Breast epithelium (tissue), 4 donors: Measurements from ENCODE around the gene METTL9. TPM values are rescaled to one million over a fixed set of nuclear protein-coding genes. Genes with fewer than 3 reads are reported as not detected.

ENCODE experiments used
- DNase-seq, 2 donors: peaks; one replicate each; pipeline ENCODE4 v3.0.0-alpha.2; 2019; ENCODE audit warnings: low spot score in 2 of 2
- H3K27ac ChIP-seq, 2 donors: fragments of 200-600 bp; sonication (generic) in 1 of 2; one replicate each; pipeline ENCODE4 v1.5.1; 2016 to 2019; ENCODE audit warnings: mild to moderate bottlenecking in 1 of 2
- H3K27me3 ChIP-seq, 2 donors: fragments of 200-600 bp; sonication (generic) in 1 of 2; one replicate each; pipeline versions ENCODE4 v1.5.1 to v1.6.0; 2017 to 2019; ENCODE audit warnings: control low read depth in 1 of 2, mild to moderate bottlenecking in 1 of 2
- H3K36me3 ChIP-seq: fragments of 200-600 bp; one replicate; pipeline ENCODE4 v1.5.1; 2019
- H3K4me1 ChIP-seq, 2 donors: fragments of 200-600 bp; sonication (generic); one replicate each; pipeline ENCODE4 v1.5.1; 2016 to 2019; ENCODE audit warnings: control low read depth in 1 of 2
- H3K4me3 ChIP-seq, 3 donors: fragments of 200-600 bp; sonication (generic); 1 replicate in 2 of 3; 2 replicates in 1 of 3; pipeline ENCODE4 v1.5.1; 2016 to 2019; ENCODE audit warnings: mild to moderate bottlenecking in 3 of 3, moderate library complexity in 2 of 3
- H3K9me3 ChIP-seq, 2 donors: fragments of 200-600 bp; sonication (generic) in 1 of 2; one replicate each; pipeline ENCODE4 v1.5.1; 2016 to 2019; ENCODE audit warnings: control low read depth in 1 of 2
- POLR2A ChIP-seq: fragments of 450-650 bp; IDR thresholded peaks from one replicate; pipeline ENCODE4 v1.6.1; 2016; ENCODE audit warnings: antibody characterized with exemption, mild to moderate bottlenecking, moderate library complexity
- POLR2AphosphoS5 ChIP-seq, 3 donors: sonication (generic); formaldehyde crosslinking; IDR thresholded peaks; one replicate each; pipeline ENCODE4 v1.6.1; 2017; ENCODE audit warnings: antibody characterized with exemption in 3 of 3
- intact Hi-C: fragments of 100-400 bp; cut with DNase I; formaldehyde crosslinking; loops from one replicate; pipeline ENCODE4 v1.15.1; 2023; ENCODE audit warnings: low total_unique reads
- total RNA-seq, 3 donors: library from RNA; depleted of rRNA; stranded (reverse); fragments of >200 nt; gene quantifications; one replicate each; pipeline ENCODE4 v1.1.0, GENCODE V29; 2016
- TF ChIP-seq, protein P1 (sequence below), 3 donors: fragments of 450-650 bp; IDR thresholded peaks; one replicate each; pipeline ENCODE4 v1.5.1; 2016 to 2017; ENCODE audit warnings: antibody characterized with exemption in 3 of 3, mild to moderate bottlenecking in 3 of 3, moderate library complexity in 3 of 3

Gene METTL9
- total RNA-seq, 3 donors from 2014 or later = 121 to 162 (median 136) TPM

DNA sequence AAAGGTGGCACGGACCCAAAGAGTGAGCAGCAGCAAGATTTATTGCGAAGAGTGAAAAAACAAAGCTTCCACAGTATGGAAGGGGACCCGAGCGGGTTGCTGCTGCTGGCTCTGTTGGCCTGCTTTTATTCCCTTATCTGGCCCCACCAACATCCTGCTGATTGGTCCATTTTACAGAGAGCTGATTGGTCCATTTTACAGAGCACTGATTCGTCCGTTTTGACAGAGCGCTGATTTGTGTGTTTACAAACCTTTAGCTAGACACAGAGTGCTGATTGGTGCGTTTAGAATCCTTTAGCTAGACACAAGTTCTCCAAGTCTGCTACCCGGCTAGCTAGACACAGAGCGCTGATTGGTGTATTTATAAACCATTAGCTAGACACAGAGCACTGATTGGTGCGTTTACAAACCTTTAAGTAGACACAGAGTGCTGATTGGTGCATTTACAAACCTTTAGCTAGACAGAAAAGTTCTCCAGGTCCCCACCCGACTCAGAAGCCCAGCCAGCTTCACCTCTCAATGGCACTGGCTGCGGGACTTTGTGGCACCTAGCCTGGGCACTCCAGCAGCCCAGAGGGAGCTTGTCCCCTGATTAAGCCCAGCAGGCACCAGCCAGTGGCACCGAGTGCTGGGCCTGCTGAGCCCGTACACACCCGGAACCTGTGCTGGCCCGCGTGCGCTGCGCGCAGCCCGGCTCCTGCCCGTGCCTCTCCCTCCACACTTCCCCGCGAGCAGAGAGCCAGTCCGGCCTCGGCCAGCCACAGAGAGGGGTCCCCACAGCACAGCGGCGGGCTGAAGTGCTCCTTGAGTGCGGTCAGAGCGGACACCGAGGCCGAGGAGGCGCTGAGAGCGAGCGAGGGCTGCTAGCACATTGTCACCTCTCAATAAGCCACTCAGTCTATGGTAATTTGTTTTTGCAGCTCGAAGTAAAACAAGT is 37.9 kb downstream of the METTL9 start:
- Histone ChIP-seq H3K27ac (no peak overlapping the region), H3K36me3 (no peaks in the 10 kb centered on the region), H3K4me3 (no peak overlapping the region), H3K9me3 (no peaks in the 10 kb centered on the region), H3K27me3 (no peaks in the 10 kb centered on the region), H3K4me1 (no peaks in the 10 kb centered on the region)
- intact Hi-C loops = no loop called here
- TF ChIP-seq POLR2A (no peak), POLR2AphosphoS5 (IDR thresholded peaks at IDR 0.05) (no peak)
- TF ChIP-seq, protein P1, sequence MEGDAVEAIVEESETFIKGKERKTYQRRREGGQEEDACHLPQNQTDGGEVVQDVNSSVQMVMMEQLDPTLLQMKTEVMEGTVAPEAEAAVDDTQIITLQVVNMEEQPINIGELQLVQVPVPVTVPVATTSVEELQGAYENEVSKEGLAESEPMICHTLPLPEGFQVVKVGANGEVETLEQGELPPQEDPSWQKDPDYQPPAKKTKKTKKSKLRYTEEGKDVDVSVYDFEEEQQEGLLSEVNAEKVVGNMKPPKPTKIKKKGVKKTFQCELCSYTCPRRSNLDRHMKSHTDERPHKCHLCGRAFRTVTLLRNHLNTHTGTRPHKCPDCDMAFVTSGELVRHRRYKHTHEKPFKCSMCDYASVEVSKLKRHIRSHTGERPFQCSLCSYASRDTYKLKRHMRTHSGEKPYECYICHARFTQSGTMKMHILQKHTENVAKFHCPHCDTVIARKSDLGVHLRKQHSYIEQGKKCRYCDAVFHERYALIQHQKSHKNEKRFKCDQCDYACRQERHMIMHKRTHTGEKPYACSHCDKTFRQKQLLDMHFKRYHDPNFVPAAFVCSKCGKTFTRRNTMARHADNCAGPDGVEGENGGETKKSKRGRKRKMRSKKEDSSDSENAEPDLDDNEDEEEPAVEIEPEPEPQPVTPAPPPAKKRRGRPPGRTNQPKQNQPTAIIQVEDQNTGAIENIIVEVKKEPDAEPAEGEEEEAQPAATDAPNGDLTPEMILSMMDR (IDR thresholded peaks at IDR 0.05) = no peak
- no peak for DNase-seq

DNA sequence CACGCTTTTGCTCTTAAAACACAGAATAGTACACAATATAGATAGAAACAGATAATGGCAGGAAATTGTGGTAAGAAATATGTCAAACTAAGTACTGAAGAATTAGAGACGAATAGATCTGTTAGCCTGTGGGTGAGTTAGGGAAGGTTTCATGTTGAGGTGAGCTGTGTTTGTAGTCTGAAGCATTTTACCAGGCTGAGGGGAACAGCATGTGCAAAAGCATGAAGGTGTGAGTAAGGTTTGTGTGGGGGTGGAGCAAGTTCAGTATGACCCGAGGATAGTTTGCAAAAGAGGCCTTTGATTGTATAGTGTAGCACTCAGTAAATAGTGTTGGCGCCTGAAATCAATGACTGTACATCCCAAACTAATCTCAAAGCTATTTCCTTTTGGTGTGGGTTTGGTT is 39.2 kb downstream of the METTL9 start:
- TF ChIP-seq, protein P1 (IDR thresholded peaks at IDR 0.05) = no peak
- no peak for TF ChIP-seq POLR2A
- no peak for TF ChIP-seq POLR2AphosphoS5 (IDR thresholded peaks at IDR 0.05)
- Histone ChIP-seq H3K27me3 (no peaks in the 10 kb centered on the region), H3K4me3 (no peak overlapping the region), H3K36me3 (no peaks in the 10 kb centered on the region), H3K27ac (no peak overlapping the region), H3K4me1 (no peaks in the 10 kb centered on the region), H3K9me3 (no peaks in the 10 kb centered on the region)
- no peak for DNase-seq
- intact Hi-C loops = no loop called here

DNA sequence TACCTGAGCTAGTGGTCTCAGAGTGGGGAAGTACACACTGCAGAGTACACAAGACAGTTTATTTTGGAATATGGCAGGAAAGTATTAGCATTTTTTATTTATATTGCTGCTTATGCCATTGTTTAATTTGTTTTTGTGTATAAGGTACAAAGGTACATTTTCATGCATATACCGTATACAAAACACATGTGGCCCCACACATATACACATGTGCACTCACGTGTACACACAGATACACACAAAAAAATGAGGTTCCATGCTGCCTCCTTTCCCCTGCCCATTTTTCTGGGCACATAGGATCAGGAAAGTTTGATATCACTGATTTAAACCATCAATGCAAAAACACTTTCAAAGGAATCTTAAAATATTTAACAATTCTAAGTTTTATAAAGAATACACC is 40.1 kb downstream of the METTL9 start:
- no peak for DNase-seq
- H3K4me3 ChIP-seq = no peak overlapping the region
- no peaks in the 10 kb centered on the region for H3K27me3 ChIP-seq
- no peaks in the 10 kb centered on the region for H3K36me3 ChIP-seq
- TF ChIP-seq POLR2A = no peak
- TF ChIP-seq, protein P1 (IDR thresholded peaks at IDR 0.05) = no peak
- TF ChIP-seq POLR2AphosphoS5 (IDR thresholded peaks at IDR 0.05) = no peak
- H3K4me1 ChIP-seq = no peaks in the 10 kb centered on the region
- no peak overlapping the region for H3K27ac ChIP-seq
- intact Hi-C loops = no loop called here
- no peaks in the 10 kb centered on the region for H3K9me3 ChIP-seq

DNA sequence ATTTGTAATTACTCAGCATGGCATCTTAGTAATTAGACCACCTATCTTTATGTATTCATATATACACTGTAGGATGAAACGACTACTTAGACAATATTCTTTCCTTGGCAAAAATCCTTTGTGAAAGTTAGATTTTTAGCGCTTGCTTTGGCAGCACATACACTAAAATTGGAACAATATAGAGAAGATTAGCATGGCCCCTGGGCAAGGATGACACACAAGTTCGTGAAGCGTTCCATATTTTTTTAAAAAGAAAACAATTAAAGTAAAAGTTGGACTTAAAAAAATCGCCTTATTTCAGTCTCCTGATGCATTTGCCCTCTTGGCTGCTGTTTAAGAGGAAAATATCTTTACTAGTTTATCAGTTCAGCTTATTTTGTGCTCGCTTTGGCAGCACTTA is 42.5 kb downstream of the METTL9 start:
- TF ChIP-seq POLR2AphosphoS5 (IDR thresholded peaks at IDR 0.05) (no peak), POLR2A (no peak)
- TF ChIP-seq, protein P1 (IDR thresholded peaks at IDR 0.05) = no peak

DNA sequence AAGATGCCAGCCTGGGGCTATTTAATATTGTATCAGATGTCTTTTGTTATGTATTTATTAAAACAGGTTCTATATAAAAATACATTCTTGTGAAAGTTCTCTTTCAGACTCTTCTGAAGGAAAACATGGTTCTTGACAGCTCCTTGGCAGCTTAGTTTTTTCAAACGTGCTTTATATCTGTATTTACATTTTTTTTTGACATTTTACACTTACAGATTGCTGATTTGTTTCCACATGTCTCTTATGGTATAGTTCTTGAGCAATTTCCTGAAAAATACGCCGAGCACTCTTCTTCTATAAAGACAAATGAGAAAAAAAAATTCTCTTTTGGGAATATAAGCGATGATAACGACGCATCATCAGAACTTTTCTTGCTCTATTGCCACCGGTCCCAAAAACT is 43.5 kb downstream of the METTL9 start:
- intact Hi-C loops = no loop called here
- TF ChIP-seq POLR2A (no peak), POLR2AphosphoS5 (IDR thresholded peaks at IDR 0.05) (no peak)
- TF ChIP-seq, protein P1 (IDR thresholded peaks at IDR 0.05) = no peak
- H3K4me1 ChIP-seq = no peaks in the 10 kb centered on the region

More for the DNA sequence above, 42.5 kb downstream of the METTL9 start:
- Histone ChIP-seq H3K9me3 (no peaks in the 10 kb centered on the region), H3K36me3 (no peaks in the 10 kb centered on the region), H3K27ac (no peak overlapping the region), H3K4me3 (no peak overlapping the region), H3K27me3 (no peaks in the 10 kb centered on the region), H3K4me1 (no peaks in the 10 kb centered on the region)
- intact Hi-C loops = no loop called here
- DNase-seq = no peak

More for the DNA sequence above, 43.5 kb downstream of the METTL9 start:
- no peaks in the 10 kb centered on the region for H3K36me3 ChIP-seq
- H3K9me3 ChIP-seq = no peaks in the 10 kb centered on the region
- no peak for DNase-seq
- no peak overlapping the region for H3K27ac ChIP-seq
- no peak overlapping the region for H3K4me3 ChIP-seq
- H3K27me3 ChIP-seq = no peaks in the 10 kb centered on the region
